Liver (tissue), 9 donors: ENCODE results near the gene CSMD2. TPM values are rescaled to one million over a fixed set of nuclear protein-coding genes. Genes with fewer than 3 reads are reported as not detected.
"Not testable (repeated sequence)": the region's sequence is repeated elsewhere in the genome, so short reads cannot be mapped to it uniquely, and the experiment has no call there.

Experiments
- DNase-seq: peaks from one replicate; pipeline ENCODE4 v3.0.0-alpha.2; 2017; ENCODE audit warnings: low spot score
- H3K27ac ChIP-seq, 2 donors: one replicate each; pipeline ENCODE4 v1.7.0; 2013; ENCODE audit warnings: inconsistent platforms in 2 of 2, low read length in 2 of 2, control low read depth in 1 of 2, low read depth in 1 of 2, mild to moderate bottlenecking in 1 of 2
- H3K27me3 ChIP-seq, 4 donors: one replicate each; pipeline versions ENCODE4 v1.6.1 to v1.7.0; 2013; ENCODE audit warnings: low read length in 3 of 4, inconsistent platforms in 1 of 4, mild to moderate bottlenecking in 1 of 4, moderate library complexity in 1 of 4; ENCODE audit not compliant: control insufficient read depth in 4 of 4, insufficient read depth in 4 of 4
- H3K36me3 ChIP-seq, 4 donors: one replicate each; pipeline versions ENCODE4 v1.6.1 to v1.7.0; 2013; ENCODE audit warnings: low read length in 3 of 4, mild to moderate bottlenecking in 3 of 4, low read depth in 1 of 4, moderate library complexity in 1 of 4; ENCODE audit not compliant: control insufficient read depth in 4 of 4, insufficient read depth in 3 of 4
- H3K4me1 ChIP-seq, 4 donors: one replicate each; pipeline versions ENCODE4 v1.6.1 to v1.7.0; 2013; ENCODE audit warnings: low read length in 3 of 4, mild to moderate bottlenecking in 3 of 4, moderate library complexity in 1 of 4; ENCODE audit not compliant: control insufficient read depth in 4 of 4, insufficient read depth in 4 of 4
- H3K4me3 ChIP-seq, 3 donors: one replicate each; pipeline versions ENCODE4 v1.6.1 to v1.7.0; 2013; ENCODE audit warnings: low read length in 3 of 3, control low read depth in 1 of 3, low read depth in 1 of 3, mild to moderate bottlenecking in 1 of 3
- H3K9ac ChIP-seq, 2 donors: one replicate each; pipeline ENCODE4 v1.7.0; 2013; ENCODE audit warnings: low read length in 2 of 2, mild to moderate bottlenecking in 2 of 2, moderate library complexity in 2 of 2, control low read depth in 1 of 2, low read depth in 1 of 2
- H3K9me3 ChIP-seq, 4 donors: one replicate each; pipeline versions ENCODE4 v1.6.1 to v1.7.0; 2013; ENCODE audit warnings: low read length in 3 of 4; ENCODE audit not compliant: control insufficient read depth in 4 of 4
- FOXA1 ChIP-seq: IDR thresholded peaks from 2 replicates; pipeline ENCODE4 v1.6.1; 2016; ENCODE audit warnings: antibody characterized with exemption
- FOXA2 ChIP-seq: IDR thresholded peaks from 2 replicates; pipeline ENCODE4 v1.6.1; 2016; ENCODE audit warnings: antibody characterized with exemption
- GABPA ChIP-seq, 2 donors: IDR thresholded peaks in 1 of 2; conservative IDR thresholded peaks in 1 of 2; 2 replicates each; pipeline ENCODE4 v1.6.1; 2016; ENCODE audit warnings: antibody characterized with exemption in 2 of 2, mild to moderate bottlenecking in 1 of 2, moderate library complexity in 1 of 2
- HNF4G ChIP-seq: IDR thresholded peaks from 2 replicates; pipeline ENCODE4 v1.6.1; 2016; ENCODE audit warnings: antibody characterized with exemption
- NR2F2 ChIP-seq: IDR thresholded peaks from 2 replicates; pipeline ENCODE4 v1.6.1; 2016; ENCODE audit warnings: antibody characterized with exemption
- RAD21 ChIP-seq, 2 donors: IDR thresholded peaks; 2 replicates each; pipeline ENCODE4 v1.6.1; 2016; ENCODE audit warnings: antibody characterized with exemption in 2 of 2, mild to moderate bottlenecking in 2 of 2
- SP1 ChIP-seq: IDR thresholded peaks from 2 replicates; pipeline ENCODE4 v1.6.1; 2018; ENCODE audit warnings: antibody characterized with exemption, mild to moderate bottlenecking
- TAF1 ChIP-seq: conservative IDR thresholded peaks from 2 replicates; pipeline ENCODE4 v1.6.1; 2016; ENCODE audit warnings: antibody characterized with exemption, mild to moderate bottlenecking
- WGBS: extraction: QIAGEN DNeasy Blood & Tissue Kit; methylation state at CpG from one replicate; pipeline ENCODE4 v1.1.7; 2013; 5-methylcytosine and 5-hydroxymethylcytosine counted together
- polyA plus RNA-seq, 2 donors: library from polyadenylated mRNA; stranded (reverse) in 1 of 2; unstranded in 1 of 2; fragments of 200-250 nt in 1 of 2; fragments of >200 nt in 1 of 2; fragmentation: Nextera tagmentation in 1 of 2; extraction: Ambion mirVana in 1 of 2; gene quantifications; one replicate each; pipeline versions ENCODE4 v1.2.1 to v1.2.3, GENCODE V29; 2013 to 2015
- total RNA-seq, 2 donors: library from RNA; depleted of rRNA; stranded (reverse); fragments of >200 nt; gene quantifications; one replicate each; pipeline ENCODE4 v1.2.3, GENCODE V29; 2014
- TF ChIP-seq, protein P1 (sequence below): IDR thresholded peaks from 2 replicates; pipeline ENCODE4 v1.6.1; 2016; ENCODE audit warnings: antibody characterized with exemption, mild to moderate bottlenecking
- TF ChIP-seq, protein P2 (sequence below): IDR thresholded peaks from 2 replicates; pipeline ENCODE4 v1.6.1; 2016; ENCODE audit warnings: antibody characterized with exemption
- TF ChIP-seq, protein P3 (sequence below): IDR thresholded peaks from 2 replicates; pipeline ENCODE4 v1.6.1; 2016; ENCODE audit warnings: antibody characterized with exemption
- donor health status: healthy.
- donor health status: healthy.
- donor health status: healthy.
- donor health status: healthy.
- donor health status: healthy.

The CSMD2 gene
- total and polyA plus RNA-seq, 4 donors, result 0.08 to 0.09 TPM; not detected in 2

DNA sequence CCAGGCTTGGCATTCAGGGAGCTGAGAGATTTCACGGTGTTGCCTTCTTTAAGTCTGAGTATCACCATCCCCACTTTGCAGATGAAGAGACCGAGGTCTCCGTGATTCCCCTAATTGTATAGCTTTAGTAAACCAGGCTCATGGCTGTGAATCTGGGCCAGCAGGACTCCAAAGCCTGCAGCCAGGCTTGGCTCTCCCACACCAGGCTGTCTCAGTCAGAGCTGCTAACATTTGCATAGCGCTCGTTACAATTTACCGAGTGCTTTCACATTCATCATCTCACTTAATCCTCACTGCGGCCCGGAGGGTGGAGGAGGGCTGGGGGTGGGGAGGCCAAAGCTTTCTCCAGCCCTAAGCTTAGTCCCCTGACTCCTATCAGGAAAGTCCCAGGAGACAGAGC is 23.4 kb upstream of the CSMD2 start (continued):
- TF ChIP-seq NR2F2, result no peak

DNA sequence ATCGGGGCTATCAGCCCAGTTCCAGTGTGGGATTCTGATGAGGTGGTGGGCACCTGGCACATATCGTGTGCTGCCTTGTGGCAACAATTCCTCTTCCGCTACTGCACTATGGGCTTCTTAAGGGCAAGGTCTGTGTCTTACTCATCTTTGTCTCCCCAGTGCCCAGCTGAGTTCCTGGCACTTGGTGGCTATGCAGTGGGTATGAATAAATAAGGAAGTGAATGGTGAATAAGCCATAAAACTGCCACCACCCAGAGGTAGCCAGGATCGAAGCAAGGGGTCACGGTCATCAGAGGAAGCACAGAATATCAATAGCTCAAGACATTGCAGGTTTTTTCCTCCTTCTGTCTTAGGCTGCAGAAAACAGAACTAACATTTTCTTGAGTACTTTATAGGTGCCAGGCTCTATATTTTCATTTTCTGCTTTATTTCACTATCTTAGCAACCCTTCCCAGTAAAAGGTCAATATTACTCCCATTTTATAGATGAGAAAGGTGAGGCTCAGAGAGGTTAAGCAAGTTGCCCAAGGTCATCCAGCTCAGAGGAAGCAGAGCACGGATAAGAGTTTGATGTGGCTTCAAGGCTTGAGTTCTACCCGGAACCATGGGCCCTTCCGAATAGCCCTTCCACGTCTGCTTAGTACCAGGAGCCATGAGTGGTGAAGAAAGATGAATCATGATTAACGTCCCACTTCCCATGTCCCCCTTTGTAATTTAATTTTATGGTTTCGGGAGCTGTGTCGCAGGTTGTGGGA is 21.9 kb upstream of the CSMD2 start:
- no peak overlapping the region for H3K27ac ChIP-seq
- no peak overlapping the region for H3K9ac ChIP-seq
- no peak overlapping the region for H3K4me3 ChIP-seq
- no peak for DNase-seq
- no peaks in the 10 kb centered on the region for H3K4me1 ChIP-seq
- TF ChIP-seq, protein P1, sequence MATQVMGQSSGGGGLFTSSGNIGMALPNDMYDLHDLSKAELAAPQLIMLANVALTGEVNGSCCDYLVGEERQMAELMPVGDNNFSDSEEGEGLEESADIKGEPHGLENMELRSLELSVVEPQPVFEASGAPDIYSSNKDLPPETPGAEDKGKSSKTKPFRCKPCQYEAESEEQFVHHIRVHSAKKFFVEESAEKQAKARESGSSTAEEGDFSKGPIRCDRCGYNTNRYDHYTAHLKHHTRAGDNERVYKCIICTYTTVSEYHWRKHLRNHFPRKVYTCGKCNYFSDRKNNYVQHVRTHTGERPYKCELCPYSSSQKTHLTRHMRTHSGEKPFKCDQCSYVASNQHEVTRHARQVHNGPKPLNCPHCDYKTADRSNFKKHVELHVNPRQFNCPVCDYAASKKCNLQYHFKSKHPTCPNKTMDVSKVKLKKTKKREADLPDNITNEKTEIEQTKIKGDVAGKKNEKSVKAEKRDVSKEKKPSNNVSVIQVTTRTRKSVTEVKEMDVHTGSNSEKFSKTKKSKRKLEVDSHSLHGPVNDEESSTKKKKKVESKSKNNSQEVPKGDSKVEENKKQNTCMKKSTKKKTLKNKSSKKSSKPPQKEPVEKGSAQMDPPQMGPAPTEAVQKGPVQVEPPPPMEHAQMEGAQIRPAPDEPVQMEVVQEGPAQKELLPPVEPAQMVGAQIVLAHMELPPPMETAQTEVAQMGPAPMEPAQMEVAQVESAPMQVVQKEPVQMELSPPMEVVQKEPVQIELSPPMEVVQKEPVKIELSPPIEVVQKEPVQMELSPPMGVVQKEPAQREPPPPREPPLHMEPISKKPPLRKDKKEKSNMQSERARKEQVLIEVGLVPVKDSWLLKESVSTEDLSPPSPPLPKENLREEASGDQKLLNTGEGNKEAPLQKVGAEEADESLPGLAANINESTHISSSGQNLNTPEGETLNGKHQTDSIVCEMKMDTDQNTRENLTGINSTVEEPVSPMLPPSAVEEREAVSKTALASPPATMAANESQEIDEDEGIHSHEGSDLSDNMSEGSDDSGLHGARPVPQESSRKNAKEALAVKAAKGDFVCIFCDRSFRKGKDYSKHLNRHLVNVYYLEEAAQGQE, result no peak
- TF ChIP-seq SP1 (no peak), FOXA1 (no peak), GABPA (IDR thresholded peaks at IDR 0.05 in 1 of 2, conservative IDR thresholded peaks at IDR 0.05 in 1 of 2) (no peak), FOXA2 (no peak), RAD21 (IDR thresholded peaks at IDR 0.05) (no peak), HNF4G (no peak), TAF1 (no peak)
- TF ChIP-seq, protein P2, sequence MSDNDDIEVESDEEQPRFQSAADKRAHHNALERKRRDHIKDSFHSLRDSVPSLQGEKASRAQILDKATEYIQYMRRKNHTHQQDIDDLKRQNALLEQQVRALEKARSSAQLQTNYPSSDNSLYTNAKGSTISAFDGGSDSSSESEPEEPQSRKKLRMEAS, result no peak
- TF ChIP-seq, protein P3, sequence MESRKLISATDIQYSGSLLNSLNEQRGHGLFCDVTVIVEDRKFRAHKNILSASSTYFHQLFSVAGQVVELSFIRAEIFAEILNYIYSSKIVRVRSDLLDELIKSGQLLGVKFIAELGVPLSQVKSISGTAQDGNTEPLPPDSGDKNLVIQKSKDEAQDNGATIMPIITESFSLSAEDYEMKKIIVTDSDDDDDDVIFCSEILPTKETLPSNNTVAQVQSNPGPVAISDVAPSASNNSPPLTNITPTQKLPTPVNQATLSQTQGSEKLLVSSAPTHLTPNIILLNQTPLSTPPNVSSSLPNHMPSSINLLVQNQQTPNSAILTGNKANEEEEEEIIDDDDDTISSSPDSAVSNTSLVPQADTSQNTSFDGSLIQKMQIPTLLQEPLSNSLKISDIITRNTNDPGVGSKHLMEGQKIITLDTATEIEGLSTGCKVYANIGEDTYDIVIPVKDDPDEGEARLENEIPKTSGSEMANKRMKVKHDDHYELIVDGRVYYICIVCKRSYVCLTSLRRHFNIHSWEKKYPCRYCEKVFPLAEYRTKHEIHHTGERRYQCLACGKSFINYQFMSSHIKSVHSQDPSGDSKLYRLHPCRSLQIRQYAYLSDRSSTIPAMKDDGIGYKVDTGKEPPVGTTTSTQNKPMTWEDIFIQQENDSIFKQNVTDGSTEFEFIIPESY, result no peak
- no peaks in the 10 kb centered on the region for H3K9me3 ChIP-seq
- WGBS, result 76% methylated on average over 12 of the region's 12 CpGs
- H3K27me3 ChIP-seq, result no peaks in the 10 kb centered on the region
- H3K36me3 ChIP-seq, result no peaks in the 10 kb centered on the region

DNA sequence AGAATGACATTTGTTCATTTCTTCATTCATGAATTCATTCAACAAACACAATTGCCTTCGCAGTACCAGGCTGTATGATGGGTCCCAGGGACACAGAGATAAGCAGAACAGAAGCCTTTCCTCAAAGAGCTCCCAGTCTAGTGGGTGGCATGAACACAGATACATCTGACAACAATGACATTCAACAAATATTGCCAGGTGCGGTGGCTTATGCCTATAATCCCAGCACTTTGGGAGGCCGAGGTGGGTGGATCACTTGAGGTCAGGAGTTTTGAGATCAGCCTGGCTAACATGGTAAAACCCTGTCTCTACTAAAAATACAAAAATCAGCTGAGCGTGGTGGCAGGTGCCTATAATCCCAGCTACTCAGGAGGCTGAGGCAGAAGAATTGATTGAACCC is 18.4 kb upstream of the CSMD2 start:
- not testable (repeated sequence) for H3K36me3 ChIP-seq, DNase-seq, H3K27me3 ChIP-seq, H3K27ac ChIP-seq, H3K4me3 ChIP-seq, H3K9ac ChIP-seq, H3K9me3 ChIP-seq, H3K4me1 ChIP-seq
- 85% methylated on average over 4 of the region's 4 CpGs for WGBS
